ENCODE data around the gene IFIT1B.
A peak's percentile ranks its signal among the peaks of the same experiment; 100 is the strongest.

IFIT1B gene

GRCh38 chr10:89413398-89413912 is 35.6 kb downstream of the IFIT1B start:
- no peak for DNase-seq (ENCODE audit: low read depth, low spot score)

- peak; percentile 23 for DNase-seq (ENCODE audit: low read depth, low spot score)
These were observed 36.5 kb downstream of the IFIT1B start, which contains the start of gene IFIT5 for GRCh38 chr10:89414146-89414878. IFIT5 (plus strand) TSS chr10:89414568; CDS start chr10:89414799, 231 bp downstream.

- no peak for DNase-seq (ENCODE audit: low read depth, low spot score)
These were observed 37.3 kb downstream of the IFIT1B start for GRCh38 chr10:89414879-89415821.

- DNase-seq (ENCODE audit: low read depth, low spot score) = no peak
These were observed 38.6 kb downstream of the IFIT1B start for GRCh38 chr10:89416465-89416864.

GRCh38 chr10:89419548-89419947 is 41.7 kb downstream of the IFIT1B start:
- no peak for DNase-seq (ENCODE audit: low read depth, low spot score)

GRCh38 chr10:89421018-89421476 is 43.2 kb downstream of the IFIT1B start:
- no peak for DNase-seq (ENCODE audit: low read depth, low spot score)

- no peak for DNase-seq (ENCODE audit: low read depth, low spot score)
These were observed 47.1 kb downstream of the IFIT1B start for GRCh38 chr10:89425000-89425399.

- DNase-seq (ENCODE audit: low read depth, low spot score) = no peak
These were observed 48.5 kb downstream of the IFIT1B start for GRCh38 chr10:89426230-89426868.

- DNase-seq (ENCODE audit: low read depth, low spot score) = no peak
These were observed 49.8 kb downstream of the IFIT1B start for GRCh38 chr10:89427629-89428028.

- DNase-seq (ENCODE audit: low read depth, low spot score) = no peak
These were observed 51.0 kb downstream of the IFIT1B start for GRCh38 chr10:89428877-89429276.

- no peak for DNase-seq (ENCODE audit: low read depth, low spot score)
These were observed 54.1 kb downstream of the IFIT1B start for GRCh38 chr10:89431977-89432376.

Measured in iPS DF 19.7 (cell line).